HG03439 (cell line): ENCODE measurements around the gene MRNIP.
"Not testable (repeated sequence)": the region's sequence is repeated elsewhere in the genome, so short reads cannot be mapped to it uniquely, and the experiment has no call there.

ENCODE experiments used
- ATAC-seq: cut with Tn5 transposase; IDR thresholded peaks from one replicate; pipeline ENCODE4 v1.9.1; 2021; ENCODE audit warnings: mild to moderate bottlenecking, moderate library complexity; ENCODE audit not compliant: unreplicated experiment

Gene MRNIP

GRCh38 chr5:179795049-179795862 lies 63.4 kb downstream of the MRNIP start:
- ATAC-seq = no peak

- ATAC-seq = no peak
These were observed 64.0 kb downstream of the MRNIP start for GRCh38 chr5:179794575-179794974.

GRCh38 chr5:179794171-179794570 lies 64.4 kb downstream of the MRNIP start:
- ATAC-seq = no peak

GRCh38 chr5:179793468-179794139 lies 65.0 kb downstream of the MRNIP start, which contains the start of gene LTC4S:
Gene LTC4S (plus strand): TSS chr5:179793986. CDS start chr5:179794081, 95 bp downstream.
- no peak for ATAC-seq

- ATAC-seq = no peak
These were observed 65.8 kb downstream of the MRNIP start for GRCh38 chr5:179792612-179793467.

- no peak for ATAC-seq
These were observed 66.6 kb downstream of the MRNIP start for GRCh38 chr5:179791881-179792611.

- ATAC-seq = not testable (repeated sequence)
These were observed 69.3 kb downstream of the MRNIP start for GRCh38 chr5:179789278-179789677.

GRCh38 chr5:179788193-179788854 lies 70.3 kb downstream of the MRNIP start:
- no peak for ATAC-seq
